ENCODE measurements around the gene TMBIM1. TPM values are rescaled to one million over a fixed set of nuclear protein-coding genes. Genes with fewer than 3 reads are reported as not detected.

The TMBIM1 gene
- total and polyA plus RNA-seq, 2 donors (not counting 1 experiment from before 2014, with no cell fraction given) = 170 to 235 TPM

DNA sequence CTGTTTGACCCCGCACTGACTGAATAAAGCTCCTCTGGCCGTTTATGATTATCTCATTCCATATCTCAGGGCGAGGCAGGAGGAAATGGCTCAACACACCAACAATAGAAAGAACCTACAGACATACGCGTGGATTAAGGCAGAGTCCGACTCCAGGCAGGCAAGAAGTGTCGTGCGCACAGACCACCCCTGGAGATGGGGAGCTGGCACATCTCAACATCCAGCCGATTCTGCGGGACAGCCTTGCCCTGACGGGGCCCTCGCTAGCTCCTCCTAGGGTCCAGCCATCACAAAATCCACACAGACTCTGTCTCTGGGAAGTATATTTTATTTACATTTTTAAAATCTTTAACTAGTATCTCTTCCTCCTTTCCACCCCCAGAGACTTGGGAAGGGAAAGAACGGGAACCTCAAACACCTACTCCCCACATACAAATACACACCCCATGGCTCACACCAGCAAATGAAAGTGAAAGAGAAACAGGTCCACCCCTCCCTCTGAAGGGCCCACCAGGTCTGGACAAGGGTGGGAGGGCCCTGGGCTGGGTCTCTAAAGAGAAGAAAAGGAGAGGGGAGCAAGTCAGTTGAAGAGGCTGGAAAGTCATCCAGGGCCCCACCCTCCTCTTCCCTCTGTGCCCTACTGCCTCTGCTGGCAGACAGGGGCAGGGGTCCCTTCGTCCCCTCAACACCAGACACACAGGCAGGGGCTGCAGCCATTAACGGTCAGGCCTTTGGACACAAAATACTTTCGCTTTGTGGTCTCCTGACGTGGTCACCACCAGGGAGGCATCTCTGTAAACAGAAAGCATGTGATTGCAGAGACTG is 28.3 kb downstream of the TMBIM1 start:
- no peak overlapping the region for H3K4me3 ChIP-seq (replicated peaks in 1 of 4; ENCODE audit: control extremely low read depth in 1 of 4, insufficient read depth in 1 of 4, low read depth in 3 of 4, low read length in 4 of 4)
- no peak overlapping the region for H3K27ac ChIP-seq (ENCODE audit: insufficient read depth, low read length)
- TF ChIP-seq EZH2 (IDR thresholded peaks at IDR 0.05; ENCODE audit: low read length, missing control alignments) (no peak), CTCF (conservative IDR thresholded peaks at IDR 0.05 in 1 of 2, IDR thresholded peaks at IDR 0.05 in 1 of 2; ENCODE audit: low read depth in 1 of 2, low read length in 2 of 2) (peak in 1 of 2 donors; percentile 17)
- H4K20me1 ChIP-seq (ENCODE audit: control insufficient read depth, extremely low read depth, insufficient read depth, low read length) = no peaks in the 10 kb centered on the region
- DNase-seq (ENCODE audit: low read depth in 2 of 2) = no peak
- no peaks in the 10 kb centered on the region for H3K9me3 ChIP-seq (ENCODE audit: control insufficient read depth, insufficient read depth, low read depth, low read length)
- H3K36me3 ChIP-seq (ENCODE audit: control insufficient read depth, insufficient read depth, low read length) = peaks cover 11% of the 10 kb centered on the region
- no peak overlapping the region for H2AFZ ChIP-seq (ENCODE audit: low read length)
- H3K9ac ChIP-seq (ENCODE audit: insufficient read depth, low read length) = no peak overlapping the region
- peaks cover 4% of the 10 kb centered on the region for H3K4me1 ChIP-seq (ENCODE audit: control insufficient read depth, extremely low read depth, insufficient read depth, low read length)
- no peaks in the 10 kb centered on the region for H3K27me3 ChIP-seq (ENCODE audit: control insufficient read depth, insufficient read depth, low read length)
- H3K79me2 ChIP-seq (ENCODE audit: control insufficient read depth, insufficient read depth, low read length) = peaks cover 2% of the 10 kb centered on the region
- no peak overlapping the region for H3K4me2 ChIP-seq (ENCODE audit: extremely low read depth, insufficient read depth, low read length)

GRCh38 chr2:218262631-218263586 is 29.4 kb downstream of the TMBIM1 start:
- Histone ChIP-seq H4K20me1 (ENCODE audit: control insufficient read depth, extremely low read depth, insufficient read depth, low read length) (no peaks in the 10 kb centered on the region), H3K4me1 (ENCODE audit: control insufficient read depth, extremely low read depth, insufficient read depth, low read length) (peaks cover 8% of the 10 kb centered on the region), H3K4me2 (ENCODE audit: extremely low read depth, insufficient read depth, low read length) (no peak overlapping the region), H3K9ac (ENCODE audit: insufficient read depth, low read length) (no peak overlapping the region), H3K36me3 (ENCODE audit: control insufficient read depth, insufficient read depth, low read length) (peaks cover 11% of the 10 kb centered on the region), H3K9me3 (ENCODE audit: control insufficient read depth, insufficient read depth, low read depth, low read length) (no peaks in the 10 kb centered on the region), H3K4me3 (replicated peaks in 1 of 4; ENCODE audit: control extremely low read depth in 1 of 4, insufficient read depth in 1 of 4, low read depth in 3 of 4, low read length in 4 of 4) (no peak overlapping the region), H3K27me3 (ENCODE audit: control insufficient read depth, insufficient read depth, low read length) (no peaks in the 10 kb centered on the region), H3K79me2 (ENCODE audit: control insufficient read depth, insufficient read depth, low read length) (no peaks in the 10 kb centered on the region), H3K27ac (ENCODE audit: insufficient read depth, low read length) (no peak overlapping the region), H2AFZ (ENCODE audit: low read length) (no peak overlapping the region)
- TF ChIP-seq EZH2 (IDR thresholded peaks at IDR 0.05; ENCODE audit: low read length, missing control alignments) = no peak
- TF ChIP-seq CTCF (conservative IDR thresholded peaks at IDR 0.05 in 1 of 2, IDR thresholded peaks at IDR 0.05 in 1 of 2; ENCODE audit: low read depth in 1 of 2, low read length in 2 of 2) = no peak
- DNase-seq (ENCODE audit: low read depth in 2 of 2) = no peak

DNA sequence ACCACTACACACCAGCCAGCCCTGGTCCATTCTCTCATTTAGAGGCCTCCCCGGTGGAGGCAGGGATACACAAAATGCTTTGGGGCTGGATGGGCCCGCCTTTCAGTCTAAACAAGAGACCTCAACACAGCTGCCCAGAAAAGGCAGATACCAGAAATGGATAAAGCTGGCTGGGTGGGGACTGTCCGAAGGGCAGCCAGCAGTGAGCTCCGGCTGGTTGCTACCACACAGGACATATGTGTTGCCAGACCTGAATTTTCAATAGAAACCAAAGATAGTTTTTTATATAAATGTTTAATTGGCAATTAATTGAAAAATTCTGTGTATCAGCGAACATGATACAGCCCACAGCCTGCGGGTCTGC is 30.1 kb downstream of the TMBIM1 start:
- peaks cover 11% of the 10 kb centered on the region for H3K36me3 ChIP-seq (ENCODE audit: control insufficient read depth, insufficient read depth, low read length)

More for the DNA sequence above, 30.1 kb downstream of the TMBIM1 start:
- H3K4me3 ChIP-seq (replicated peaks in 1 of 4; ENCODE audit: control extremely low read depth in 1 of 4, insufficient read depth in 1 of 4, low read depth in 3 of 4, low read length in 4 of 4) = no peak overlapping the region
- H3K9ac ChIP-seq (ENCODE audit: insufficient read depth, low read length) = no peak overlapping the region
- no peaks in the 10 kb centered on the region for H3K79me2 ChIP-seq (ENCODE audit: control insufficient read depth, insufficient read depth, low read length)
- no peak overlapping the region for H2AFZ ChIP-seq (ENCODE audit: low read length)
- DNase-seq (ENCODE audit: low read depth in 2 of 2) = no peak
- peaks cover 8% of the 10 kb centered on the region for H3K4me1 ChIP-seq (ENCODE audit: control insufficient read depth, extremely low read depth, insufficient read depth, low read length)
- H3K9me3 ChIP-seq (ENCODE audit: control insufficient read depth, insufficient read depth, low read depth, low read length) = no peaks in the 10 kb centered on the region
- no peak overlapping the region for H3K27ac ChIP-seq (ENCODE audit: insufficient read depth, low read length)
- H3K27me3 ChIP-seq (ENCODE audit: control insufficient read depth, insufficient read depth, low read length) = no peaks in the 10 kb centered on the region
- TF ChIP-seq CTCF (conservative IDR thresholded peaks at IDR 0.05 in 1 of 2, IDR thresholded peaks at IDR 0.05 in 1 of 2; ENCODE audit: low read depth in 1 of 2, low read length in 2 of 2) = no peak
- H3K4me2 ChIP-seq (ENCODE audit: extremely low read depth, insufficient read depth, low read length) = no peak overlapping the region
- H4K20me1 ChIP-seq (ENCODE audit: control insufficient read depth, extremely low read depth, insufficient read depth, low read length) = no peaks in the 10 kb centered on the region

All from fibroblast of lung (primary cell).